Measurements from ENCODE around the gene NUDT9.
A peak's percentile ranks its signal among the peaks of the same experiment; 100 is the strongest.
"Not testable (repeated sequence)": the region's sequence is repeated elsewhere in the genome, so short reads cannot be mapped to it uniquely, and the experiment has no call there.

Gene NUDT9

GRCh38 chr4:87422104-87423052 is at the start of gene NUDT9:
NUDT9 (plus strand) TSS chr4:87422573; CDS start chr4:87422906, 333 bp downstream.
- peak; percentile 70 to 86 (median 79) for DNase-seq (ENCODE audit: low read depth in 3 of 3)

- no peak for DNase-seq (ENCODE audit: low read depth in 3 of 3)
These were observed 46.6 kb upstream of the NUDT9 start for GRCh38 chr4:87375719-87376291.

- no peak for DNase-seq (ENCODE audit: low read depth in 3 of 3)
These were observed 44.6 kb upstream of the NUDT9 start for GRCh38 chr4:87377816-87378215.

GRCh38 chr4:87382116-87382515 is 40.3 kb upstream of the NUDT9 start:
- DNase-seq (ENCODE audit: low read depth in 3 of 3), result no peak

- no peak for DNase-seq (ENCODE audit: low read depth in 3 of 3)
These were observed 39.4 kb upstream of the NUDT9 start for GRCh38 chr4:87382931-87383330.

GRCh38 chr4:87384466-87385132 is 37.8 kb upstream of the NUDT9 start:
- not testable (repeated sequence) for DNase-seq (ENCODE audit: low read depth in 3 of 3)

GRCh38 chr4:87387237-87387636 is 35.1 kb upstream of the NUDT9 start:
- DNase-seq (ENCODE audit: low read depth in 3 of 3), result no peak

- no peak for DNase-seq (ENCODE audit: low read depth in 3 of 3)
These were observed 33.5 kb upstream of the NUDT9 start for GRCh38 chr4:87388901-87389300.

- DNase-seq (ENCODE audit: low read depth in 3 of 3), result not testable (repeated sequence)
These were observed 32.3 kb upstream of the NUDT9 start for GRCh38 chr4:87390055-87390454.

GRCh38 chr4:87390551-87390890 is 31.9 kb upstream of the NUDT9 start:
- no peak for DNase-seq (ENCODE audit: low read depth in 3 of 3)

- peak; percentile 59 to 77 (median 62) for DNase-seq (ENCODE audit: low read depth in 3 of 3)
These were observed 31.3 kb upstream of the NUDT9 start, which contains the start of gene HSD17B11 for GRCh38 chr4:87390891-87391575. HSD17B11 (minus strand) TSS chr4:87391188; CDS start chr4:87391070, 118 bp downstream.

- no peak for DNase-seq (ENCODE audit: low read depth in 3 of 3)
These were observed 30.8 kb upstream of the NUDT9 start for GRCh38 chr4:87391576-87392054.

- DNase-seq (ENCODE audit: low read depth in 3 of 3), result no peak
These were observed 30.2 kb upstream of the NUDT9 start for GRCh38 chr4:87392183-87392582.

- not testable (repeated sequence) for DNase-seq (ENCODE audit: low read depth in 3 of 3)
These were observed 27.3 kb upstream of the NUDT9 start for GRCh38 chr4:87395073-87395472.

- not testable (repeated sequence) for DNase-seq (ENCODE audit: low read depth in 3 of 3)
These were observed 26.5 kb upstream of the NUDT9 start for GRCh38 chr4:87395851-87396250.

- no peak for DNase-seq (ENCODE audit: low read depth in 3 of 3)
These were observed 23.2 kb upstream of the NUDT9 start for GRCh38 chr4:87399148-87399547.

GRCh38 chr4:87399954-87400353 is 22.4 kb upstream of the NUDT9 start:
- DNase-seq (ENCODE audit: low read depth in 3 of 3), result no peak

- DNase-seq (ENCODE audit: low read depth in 3 of 3), result not testable (repeated sequence)
These were observed 18.6 kb upstream of the NUDT9 start for GRCh38 chr4:87403732-87404131.

GRCh38 chr4:87405211-87405820 is 17.1 kb upstream of the NUDT9 start:
- DNase-seq (ENCODE audit: low read depth in 3 of 3), result no peak

- DNase-seq (ENCODE audit: low read depth in 3 of 3), result no peak
These were observed 15.9 kb upstream of the NUDT9 start for GRCh38 chr4:87406462-87406861.

GRCh38 chr4:87406902-87407301 is 15.5 kb upstream of the NUDT9 start:
- not testable (repeated sequence) for DNase-seq (ENCODE audit: low read depth in 3 of 3)
